ENCODE measurements around the gene FOSB. TPM values are rescaled to one million over a fixed set of nuclear protein-coding genes. Genes with fewer than 3 reads are reported as not detected.

Gene FOSB
- total and polyA plus RNA-seq, 9 of the 15 experiments (the other 6 are each of a cell fraction or from before 2014, with no cell fraction given), result 0.11 to 2.7 (median 0.73) TPM

DNA sequence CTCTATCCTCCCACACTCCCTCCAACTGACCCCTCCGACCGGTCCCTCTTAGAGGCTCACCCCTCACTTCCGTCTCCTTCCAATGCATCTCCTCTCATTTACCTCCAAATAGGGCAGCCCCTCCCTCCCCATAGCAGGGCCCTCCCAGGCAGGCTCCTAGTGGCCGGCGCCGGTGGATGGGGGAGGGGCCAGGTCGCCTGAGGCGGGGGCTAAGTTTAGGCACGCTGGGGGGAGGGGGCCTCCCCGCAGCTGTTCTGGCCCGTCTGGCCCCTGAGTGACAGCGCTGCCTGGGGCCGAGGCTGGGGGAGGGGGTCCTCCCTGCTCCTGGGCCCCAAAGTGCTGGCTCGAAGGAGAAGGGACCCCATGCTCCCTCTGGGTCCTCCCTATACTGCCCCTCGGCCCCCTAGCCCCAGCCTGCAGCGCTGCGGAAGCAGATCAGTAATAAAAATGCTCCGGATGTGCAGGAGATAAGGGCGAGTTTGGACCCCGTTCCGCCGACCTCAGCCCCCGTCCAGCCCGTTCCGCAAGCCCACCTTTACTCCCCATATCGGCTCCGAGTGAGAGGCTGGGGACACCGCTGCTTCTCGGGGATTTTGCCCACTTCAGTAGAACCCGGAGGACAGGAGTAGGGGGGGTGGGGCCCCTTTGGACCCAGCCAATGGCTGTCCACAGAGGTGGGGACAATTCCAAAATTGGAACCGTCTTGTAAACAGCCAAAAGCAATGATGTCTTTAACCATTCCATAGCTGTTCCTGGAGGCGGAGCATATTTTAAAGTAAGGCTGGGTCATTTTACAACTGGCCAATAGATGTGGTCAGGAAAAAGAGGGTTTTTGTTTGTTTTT lies 25.1 kb downstream of the FOSB start (continued):
- TF ChIP-seq, protein P1, sequence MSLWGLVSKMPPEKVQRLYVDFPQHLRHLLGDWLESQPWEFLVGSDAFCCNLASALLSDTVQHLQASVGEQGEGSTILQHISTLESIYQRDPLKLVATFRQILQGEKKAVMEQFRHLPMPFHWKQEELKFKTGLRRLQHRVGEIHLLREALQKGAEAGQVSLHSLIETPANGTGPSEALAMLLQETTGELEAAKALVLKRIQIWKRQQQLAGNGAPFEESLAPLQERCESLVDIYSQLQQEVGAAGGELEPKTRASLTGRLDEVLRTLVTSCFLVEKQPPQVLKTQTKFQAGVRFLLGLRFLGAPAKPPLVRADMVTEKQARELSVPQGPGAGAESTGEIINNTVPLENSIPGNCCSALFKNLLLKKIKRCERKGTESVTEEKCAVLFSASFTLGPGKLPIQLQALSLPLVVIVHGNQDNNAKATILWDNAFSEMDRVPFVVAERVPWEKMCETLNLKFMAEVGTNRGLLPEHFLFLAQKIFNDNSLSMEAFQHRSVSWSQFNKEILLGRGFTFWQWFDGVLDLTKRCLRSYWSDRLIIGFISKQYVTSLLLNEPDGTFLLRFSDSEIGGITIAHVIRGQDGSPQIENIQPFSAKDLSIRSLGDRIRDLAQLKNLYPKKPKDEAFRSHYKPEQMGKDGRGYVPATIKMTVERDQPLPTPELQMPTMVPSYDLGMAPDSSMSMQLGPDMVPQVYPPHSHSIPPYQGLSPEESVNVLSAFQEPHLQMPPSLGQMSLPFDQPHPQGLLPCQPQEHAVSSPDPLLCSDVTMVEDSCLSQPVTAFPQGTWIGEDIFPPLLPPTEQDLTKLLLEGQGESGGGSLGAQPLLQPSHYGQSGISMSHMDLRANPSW (CRISPR knock-in tag; IDR thresholded peaks at IDR 0.05), result no peak
- no peak for TF ChIP-seq NFIX (CRISPR knock-in tag; IDR thresholded peaks at IDR 0.05; ENCODE audit: low read depth)
- TF ChIP-seq, protein P2, sequence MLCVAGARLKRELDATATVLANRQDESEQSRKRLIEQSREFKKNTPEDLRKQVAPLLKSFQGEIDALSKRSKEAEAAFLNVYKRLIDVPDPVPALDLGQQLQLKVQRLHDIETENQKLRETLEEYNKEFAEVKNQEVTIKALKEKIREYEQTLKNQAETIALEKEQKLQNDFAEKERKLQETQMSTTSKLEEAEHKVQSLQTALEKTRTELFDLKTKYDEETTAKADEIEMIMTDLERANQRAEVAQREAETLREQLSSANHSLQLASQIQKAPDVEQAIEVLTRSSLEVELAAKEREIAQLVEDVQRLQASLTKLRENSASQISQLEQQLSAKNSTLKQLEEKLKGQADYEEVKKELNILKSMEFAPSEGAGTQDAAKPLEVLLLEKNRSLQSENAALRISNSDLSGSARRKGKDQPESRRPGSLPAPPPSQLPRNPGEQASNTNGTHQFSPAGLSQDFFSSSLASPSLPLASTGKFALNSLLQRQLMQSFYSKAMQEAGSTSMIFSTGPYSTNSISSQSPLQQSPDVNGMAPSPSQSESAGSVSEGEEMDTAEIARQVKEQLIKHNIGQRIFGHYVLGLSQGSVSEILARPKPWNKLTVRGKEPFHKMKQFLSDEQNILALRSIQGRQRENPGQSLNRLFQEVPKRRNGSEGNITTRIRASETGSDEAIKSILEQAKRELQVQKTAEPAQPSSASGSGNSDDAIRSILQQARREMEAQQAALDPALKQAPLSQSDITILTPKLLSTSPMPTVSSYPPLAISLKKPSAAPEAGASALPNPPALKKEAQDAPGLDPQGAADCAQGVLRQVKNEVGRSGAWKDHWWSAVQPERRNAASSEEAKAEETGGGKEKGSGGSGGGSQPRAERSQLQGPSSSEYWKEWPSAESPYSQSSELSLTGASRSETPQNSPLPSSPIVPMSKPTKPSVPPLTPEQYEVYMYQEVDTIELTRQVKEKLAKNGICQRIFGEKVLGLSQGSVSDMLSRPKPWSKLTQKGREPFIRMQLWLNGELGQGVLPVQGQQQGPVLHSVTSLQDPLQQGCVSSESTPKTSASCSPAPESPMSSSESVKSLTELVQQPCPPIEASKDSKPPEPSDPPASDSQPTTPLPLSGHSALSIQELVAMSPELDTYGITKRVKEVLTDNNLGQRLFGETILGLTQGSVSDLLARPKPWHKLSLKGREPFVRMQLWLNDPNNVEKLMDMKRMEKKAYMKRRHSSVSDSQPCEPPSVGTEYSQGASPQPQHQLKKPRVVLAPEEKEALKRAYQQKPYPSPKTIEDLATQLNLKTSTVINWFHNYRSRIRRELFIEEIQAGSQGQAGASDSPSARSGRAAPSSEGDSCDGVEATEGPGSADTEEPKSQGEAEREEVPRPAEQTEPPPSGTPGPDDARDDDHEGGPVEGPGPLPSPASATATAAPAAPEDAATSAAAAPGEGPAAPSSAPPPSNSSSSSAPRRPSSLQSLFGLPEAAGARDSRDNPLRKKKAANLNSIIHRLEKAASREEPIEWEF (CRISPR knock-in tag; IDR thresholded peaks at IDR 0.05), result no peak
- TF ChIP-seq ZC3H4 (CRISPR knock-in tag; IDR thresholded peaks at IDR 0.05; ENCODE audit: borderline replicate concordance), result no peak
- no peak for TF ChIP-seq MGA (IDR thresholded peaks at IDR 0.05)
